WTC11 (cell line): Measurements from ENCODE around the gene SHISAL1. TPM values are rescaled to one million over a fixed set of nuclear protein-coding genes. Genes with fewer than 3 reads are reported as not detected.

Experiments
- ATAC-seq: fragments of 200-7000 bp; cut with Tn5 transposase; 2 replicates; pipeline ENCODE4 v1.10.0; 2021; ENCODE audit warnings: mild to moderate bottlenecking, moderate library complexity
- CTCF ChIA-PET: fragments of 300-600 bp; sonication (Branson Sonifier 250); formaldehyde crosslinking; loops from one replicate; lab custom pipeline; 2021; ENCODE audit warnings: antibody characterized with exemption; lab: Charles Lee
- POLR2A ChIA-PET: fragments of 350-600 bp; sonication (Branson Sonifier 250); formaldehyde crosslinking; loops from one replicate; lab custom pipeline; 2021; ENCODE audit warnings: antibody characterized with exemption; lab: Charles Lee
- DNase-seq: peaks from one replicate; pipeline ENCODE4 v3.0.0; 2021; ENCODE audit warnings: low spot score
- H3K27ac Mint-ChIP-seq: 2 replicates; pipeline ENCODE4 v1.8.0; 2021; ENCODE audit warnings: mixed read lengths
- H3K27me3 Mint-ChIP-seq: 2 replicates; pipeline ENCODE4 v1.8.0; 2021; ENCODE audit warnings: low read depth, mild to moderate bottlenecking, moderate library complexity, mixed read lengths
- H3K36me3 Mint-ChIP-seq: 2 replicates; pipeline ENCODE4 v1.8.0; 2021; ENCODE audit warnings: mixed read lengths
- H3K4me1 Mint-ChIP-seq: 2 replicates; pipeline ENCODE4 v1.8.0; 2022; ENCODE audit warnings: mixed read lengths
- H3K4me3 Mint-ChIP-seq: 2 replicates; pipeline ENCODE4 v1.8.0; 2021; ENCODE audit warnings: mild to moderate bottlenecking, moderate library complexity, mixed read lengths
- H3K9me3 Mint-ChIP-seq: 2 replicates; pipeline ENCODE4 v1.8.0; 2021; ENCODE audit warnings: mixed read lengths
- AFF4 ChIP-seq: sonication (generic); formaldehyde crosslinking; IDR thresholded peaks from 2 replicates; pipeline ENCODE4 v1.8.1; 2023; ENCODE audit warnings: mild to moderate bottlenecking, missing genetic modification reagents, borderline replicate concordance
- ATF3 ChIP-seq: sonication (generic); formaldehyde crosslinking; conservative IDR thresholded peaks from 2 replicates; pipeline ENCODE4 v1.8.1; 2022; ENCODE audit warnings: mild to moderate bottlenecking, missing genetic modification reagents
- CREM ChIP-seq: sonication (generic); formaldehyde crosslinking; IDR thresholded peaks from 2 replicates; pipeline ENCODE4 v1.8.1; 2022; ENCODE audit warnings: mild to moderate bottlenecking, missing genetic modification reagents, moderate library complexity
- HMGA2 ChIP-seq: fragments of 250-450 bp; sonication (Bioruptor Pico); IDR thresholded peaks from 2 replicates; pipeline ENCODE4 v1.4.0; 2021; ENCODE audit warnings: mild to moderate bottlenecking, moderate library complexity
- IRF2 ChIP-seq: sonication (generic); formaldehyde crosslinking; IDR thresholded peaks from 2 replicates; pipeline ENCODE4 v1.8.0; 2022; ENCODE audit warnings: low read depth, missing genetic modification reagents, borderline replicate concordance
- STAT6 ChIP-seq: sonication (generic); formaldehyde crosslinking; conservative IDR thresholded peaks from 2 replicates; pipeline ENCODE4 v1.8.1; 2023; ENCODE audit warnings: mild to moderate bottlenecking, low read depth, missing genetic modification reagents, moderate library complexity
- ZBTB21 ChIP-seq: sonication (generic); formaldehyde crosslinking; IDR thresholded peaks from 2 replicates; pipeline ENCODE4 v1.8.1; 2023; ENCODE audit warnings: mild to moderate bottlenecking, missing genetic modification reagents, borderline replicate concordance
- ZNF512 ChIP-seq: sonication (generic); formaldehyde crosslinking; IDR thresholded peaks from 2 replicates; pipeline ENCODE4 v1.8.1; 2022; ENCODE audit warnings: missing genetic modification reagents, borderline replicate concordance
- ZNF671 ChIP-seq: fragments of 250-450 bp; sonication (Bioruptor Pico); IDR thresholded peaks from 2 replicates; pipeline ENCODE4 v1.8.0; 2021; ENCODE audit warnings: mild to moderate bottlenecking
- total RNA-seq: library from RNA; stranded (reverse); gene quantifications from 3 replicates; pipeline ENCODE4 v1.2.3, GENCODE V29; 2021
- TF ChIP-seq, protein P1 (sequence below): sonication (generic); formaldehyde crosslinking; IDR thresholded peaks from 2 replicates; pipeline ENCODE4 v1.8.0; 2023; ENCODE audit warnings: missing genetic modification reagents

SHISAL1 gene
- total RNA-seq, 1 experiment from 2014 or later, result 2.7 TPM

GRCh38 chr22:44360668-44361381 lies 48.1 kb upstream of the SHISAL1 start:
- DNase-seq, result no peak
- TF ChIP-seq, protein P1, sequence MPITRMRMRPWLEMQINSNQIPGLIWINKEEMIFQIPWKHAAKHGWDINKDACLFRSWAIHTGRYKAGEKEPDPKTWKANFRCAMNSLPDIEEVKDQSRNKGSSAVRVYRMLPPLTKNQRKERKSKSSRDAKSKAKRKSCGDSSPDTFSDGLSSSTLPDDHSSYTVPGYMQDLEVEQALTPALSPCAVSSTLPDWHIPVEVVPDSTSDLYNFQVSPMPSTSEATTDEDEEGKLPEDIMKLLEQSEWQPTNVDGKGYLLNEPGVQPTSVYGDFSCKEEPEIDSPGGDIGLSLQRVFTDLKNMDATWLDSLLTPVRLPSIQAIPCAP, result no peak
- no peak for TF ChIP-seq IRF2 (CRISPR knock-in tag)
- TF ChIP-seq ATF3, result no peak
- ChIA-PET CTCF (interaction anchor here (0.7 to 1.8 kb wide), 9 partner anchors 8 to 368 kb away, joined by 3 to 10 read pairs (median 3); no protein-coding TSS in a partner anchor), POLR2A (interaction anchor here (0.6 kb wide), 1 partner anchor 14 kb away, joined by 3 read pairs; no protein-coding TSS in a partner anchor)
- Mint-ChIP-seq H3K4me3 (no peak overlapping the region), H3K36me3 (no peaks in the 10 kb centered on the region), H3K27me3 (no peaks in the 10 kb centered on the region), H3K27ac (no peak overlapping the region), H3K4me1 (peaks cover 11% of the 10 kb centered on the region; the same call in 1 of the 2 replicates), H3K9me3 (no peaks in the 10 kb centered on the region)
- no peak for ATAC-seq

GRCh38 chr22:44360306-44360667 lies 47.5 kb upstream of the SHISAL1 start:
- ATAC-seq (no peak), DNase-seq (no peak)
- no peak overlapping the region for H3K27ac Mint-ChIP-seq
- H3K4me3 Mint-ChIP-seq, result no peak overlapping the region
- no peaks in the 10 kb centered on the region for H3K27me3 Mint-ChIP-seq
- CTCF ChIA-PET, result interaction anchor here (0.7 to 1.8 kb wide), 10 partner anchors 9 to 367 kb away, joined by 3 to 10 read pairs (median 3); no protein-coding TSS in a partner anchor
- H3K4me1 Mint-ChIP-seq, result peaks cover 11% of the 10 kb centered on the region; the same call in 1 of the 2 replicates
- H3K9me3 Mint-ChIP-seq, result no peaks in the 10 kb centered on the region
- POLR2A ChIA-PET, result no interaction called here
- H3K36me3 Mint-ChIP-seq, result no peaks in the 10 kb centered on the region
- TF ChIP-seq AFF4 (CRISPR knock-in tag), result no peak
- TF ChIP-seq CREM (CRISPR knock-in tag), result no peak
- no peak for TF ChIP-seq HMGA2
- TF ChIP-seq ZNF512 (CRISPR knock-in tag), result no peak
- TF ChIP-seq ZBTB21 (CRISPR knock-in tag), result no peak
- no peak for TF ChIP-seq ZNF671 (CRISPR knock-in tag)
- TF ChIP-seq STAT6, result no peak
- TF ChIP-seq, all 79 proteins: peak for 0
